PC-3 (cell line): Measurements from ENCODE around the gene SAMD8. TPM values are rescaled to one million over a fixed set of nuclear protein-coding genes. Genes with fewer than 3 reads are reported as not detected.
"Not testable (repeated sequence)": the region's sequence is repeated elsewhere in the genome, so short reads cannot be mapped to it uniquely, and the experiment has no call there.

Experiments
- ATAC-seq: fragments of 200-7000 bp; cut with Tn5 transposase; 2 replicates; pipeline ENCODE4 v1.9.1; 2020; ENCODE audit warnings: mild to moderate bottlenecking, moderate library complexity
- BruUV-seq: library from RNA; stranded (reverse); fragments of 400-500 nt; replicated peaks from 2 replicates; lab custom pipeline; 2021; lab: Mats Ljungman, UMichigan
- CTCF ChIA-PET: fragments of 300-600 bp; sonication (Branson Sonifier 250); formaldehyde crosslinking; loops from one replicate; lab custom pipeline; 2022; ENCODE audit warnings: antibody characterized with exemption; lab: Charles Lee
- POLR2A ChIA-PET: fragments of 300-600 bp; sonication (Branson Sonifier 250); formaldehyde crosslinking; loops from one replicate; lab custom pipeline; 2022; ENCODE audit warnings: antibody characterized with exemption; ENCODE audit not compliant: unreplicated experiment; lab: Charles Lee
- DNase-seq: peaks from one replicate; pipeline ENCODE4 v3.0.0-alpha.2; 2015
- H2AFZ ChIP-seq: fragments of 300-600 bp; sonication (generic); 2 replicates; pipeline ENCODE4 v1.6.0; 2016; ENCODE audit warnings: antibody characterized with exemption, low read length
- H3F3A ChIP-seq: fragments of 300-600 bp; sonication (generic); one replicate; pipeline ENCODE4 v1.6.0; 2017; ENCODE audit warnings: antibody characterized with exemption, low read length, control low read depth, mild to moderate bottlenecking; ENCODE audit not compliant: unreplicated experiment
- H3K27ac ChIP-seq: fragments of 300-600 bp; sonication (generic); 2 replicates; pipeline ENCODE4 v1.5.1; 2016; ENCODE audit warnings: mild to moderate bottlenecking, low read length
- H3K27me3 ChIP-seq: fragments of 300-600 bp; sonication (generic); 2 replicates; pipeline ENCODE4 v1.6.1; 2016; ENCODE audit warnings: low read length, mixed read lengths
- H3K36me3 ChIP-seq: fragments of 300-600 bp; sonication (generic); 2 replicates; pipeline ENCODE4 v1.6.1; 2016; ENCODE audit warnings: low read depth, mixed run types, low read length, mixed read lengths
- H3K4me1 ChIP-seq: fragments of 300-600 bp; sonication (generic); 2 replicates; pipeline ENCODE4 v1.5.1; 2016; ENCODE audit warnings: low read length; ENCODE audit not compliant: insufficient read depth
- H3K4me2 ChIP-seq: fragments of 300-600 bp; sonication (generic); 2 replicates; pipeline ENCODE4 v1.6.0; 2016; ENCODE audit warnings: low read length
- H3K4me3 ChIP-seq: fragments of 300-600 bp; sonication (generic); 2 replicates; pipeline ENCODE4 v1.5.1; 2016; ENCODE audit warnings: mild to moderate bottlenecking, low read length, mixed read lengths
- H3K79me2 ChIP-seq: fragments of 300-600 bp; sonication (generic); 2 replicates; pipeline ENCODE4 v1.6.1; 2017; ENCODE audit warnings: low read length, mixed read lengths
- H3K9ac ChIP-seq: fragments of 300-600 bp; sonication (generic); 2 replicates; pipeline ENCODE4 v1.6.0; 2016; ENCODE audit warnings: mild to moderate bottlenecking, low read length
- H3K9me2 ChIP-seq: fragments of 300-600 bp; sonication (generic); replicated peaks from 2 replicates; pipeline ENCODE4 v1.6.1; 2016; ENCODE audit warnings: mixed run types, low read length, mixed read lengths
- H3K9me3 ChIP-seq: fragments of 300-600 bp; sonication (generic); 2 replicates; pipeline ENCODE4 v1.6.1; 2016; ENCODE audit warnings: low read length, mixed read lengths
- H4K20me1 ChIP-seq: fragments of 300-600 bp; sonication (generic); 2 replicates; pipeline ENCODE4 v1.6.1; 2016; ENCODE audit warnings: low read length, mixed read lengths
- CTCF ChIP-seq: fragments of 300-600 bp; sonication (generic); conservative IDR thresholded peaks from 2 replicates; pipeline ENCODE4 v1.5.1; 2017; ENCODE audit warnings: antibody characterized with exemption, low read depth, mild to moderate bottlenecking, low read length
- EZH2 ChIP-seq: fragments of 300-600 bp; sonication (generic); IDR thresholded peaks from one replicate; pipeline ENCODE4 v1.6.1; 2017; ENCODE audit warnings: antibody characterized with exemption, mild to moderate bottlenecking, low read length; ENCODE audit not compliant: unreplicated experiment
- EZH2phosphoT487 ChIP-seq: fragments of 300-600 bp; sonication (generic); IDR thresholded peaks from 2 replicates; pipeline ENCODE4 v1.6.1; 2018; ENCODE audit warnings: mild to moderate bottlenecking, antibody characterized with exemption, low read length, borderline replicate concordance
- intact Hi-C: fragments of 100-400 bp; cut with micrococcal nuclease; formaldehyde crosslinking; loops from 2 replicates; pipeline ENCODE4 v1.9.0; 2023
- total RNA-seq: library from RNA; depleted of rRNA; stranded (reverse); fragments of >200 nt; gene quantifications from 2 replicates; pipeline ENCODE4 v1.2.3, GENCODE V29; 2014

SAMD8 gene
- total RNA-seq, 1 experiment from 2014 or later, result 47.4 TPM

DNA sequence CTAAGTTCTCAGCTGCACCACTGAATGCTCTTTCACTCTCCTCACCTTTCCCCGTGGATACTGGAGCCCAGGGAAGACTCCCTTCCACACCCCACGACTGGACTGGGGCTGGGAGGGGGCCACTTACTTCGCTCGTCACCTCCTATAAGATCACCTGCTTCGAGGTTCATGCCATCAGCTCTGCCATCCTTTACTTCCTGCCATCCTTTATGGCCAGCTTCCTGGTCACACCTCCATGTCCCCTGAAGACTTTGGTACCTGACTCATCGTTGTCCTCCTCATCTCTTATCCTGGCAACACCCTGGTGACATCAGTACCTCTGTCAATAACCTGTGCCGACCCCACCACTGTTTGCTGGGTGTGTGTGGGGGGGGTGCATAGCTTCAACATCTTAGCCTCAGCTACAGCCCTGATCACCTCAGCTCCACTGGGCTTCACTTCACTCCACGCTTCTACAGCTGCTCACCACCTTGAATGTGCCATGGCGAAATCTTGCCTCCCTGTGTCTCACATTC is 90.4 kb downstream of the SAMD8 start:
- Histone ChIP-seq H3K36me3 (no peaks in the 10 kb centered on the region), H3K27me3 (no peaks in the 10 kb centered on the region), H3F3A (no peaks in the 10 kb centered on the region), H3K9me3 (no peaks in the 10 kb centered on the region), H2AFZ (no peak overlapping the region), H3K9ac (no peak overlapping the region; the same call in 1 of the 2 replicates), H3K4me1 (peaks cover 26% of the 10 kb centered on the region), H3K9me2 (no peaks in the 10 kb centered on the region), H3K27ac (peak overlapping the region; percentile 21), H3K79me2 (no peaks in the 10 kb centered on the region), H4K20me1 (no peaks in the 10 kb centered on the region), H3K4me3 (no peak overlapping the region), H3K4me2 (peak overlapping the region; percentile 52)
- ChIA-PET CTCF (interaction anchor here (0.5 kb wide), 1 partner anchor 200 kb away, joined by 8 read pairs; no protein-coding TSS in a partner anchor), POLR2A (interaction anchor here (1.8 kb wide), 1 partner anchor 23 kb away, joined by 7 read pairs; no protein-coding TSS in a partner anchor)
- DNase-seq, result peak; percentile 71
- ATAC-seq, result peak; percentile 51
- intact Hi-C loops, result loop anchor here (1.0 kb wide), 1 partner anchor 10 kb away; no protein-coding TSS in a partner anchor
- no TSS peak for BruUV-seq
- TF ChIP-seq EZH2, result no peak
- no peak for TF ChIP-seq CTCF
- TF ChIP-seq EZH2phosphoT487, result no peak

- DNase-seq, result peak; percentile 86
- no peaks in the 10 kb centered on the region for H3K79me2 ChIP-seq
- intact Hi-C loops, result loop anchor here (1.0 kb wide), 1 partner anchor 10 kb away; no protein-coding TSS in a partner anchor
- no peaks in the 10 kb centered on the region for H3K9me3 ChIP-seq
- ATAC-seq, result peak; percentile 95
- no peak overlapping the region for H3K4me3 ChIP-seq
- peak overlapping the region; percentile 27 for H3K27ac ChIP-seq
- ChIA-PET CTCF (interaction anchor here (0.5 kb wide), 1 partner anchor 200 kb away, joined by 8 read pairs; no protein-coding TSS in a partner anchor), POLR2A (interaction anchor here (1.8 kb wide), 1 partner anchor 23 kb away, joined by 7 read pairs; no protein-coding TSS in a partner anchor)
- no peaks in the 10 kb centered on the region for H3K36me3 ChIP-seq
- H4K20me1 ChIP-seq, result no peaks in the 10 kb centered on the region
- peaks cover 26% of the 10 kb centered on the region for H3K4me1 ChIP-seq
- H3K4me2 ChIP-seq, result peak overlapping the region; percentile 52
- TF ChIP-seq CTCF (no peak), EZH2phosphoT487 (no peak), EZH2 (no peak)
- no peaks in the 10 kb centered on the region for H3F3A ChIP-seq
- H3K9me2 ChIP-seq, result no peaks in the 10 kb centered on the region
- TSS peak; percentile 66 for BruUV-seq
- peak overlapping the region; percentile 62 for H2AFZ ChIP-seq
- H3K27me3 ChIP-seq, result no peaks in the 10 kb centered on the region
- no peak overlapping the region; the same call in 1 of the 2 replicates for H3K9ac ChIP-seq
These were observed 91.0 kb downstream of the SAMD8 start for GRCh38 chr10:75202321-75203045.

- peak overlapping the region; percentile 27; the same call in 1 of the 2 replicates for H3K27ac ChIP-seq
- H3K4me2 ChIP-seq, result peak overlapping the region; percentile 52
- DNase-seq, H3K4me3 ChIP-seq, H3K36me3 ChIP-seq, H4K20me1 ChIP-seq, H3K27me3 ChIP-seq, H3K79me2 ChIP-seq, POLR2A ChIA-PET, H3K9me2 ChIP-seq, intact Hi-C loops, H3K9me3 ChIP-seq, H3F3A ChIP-seq, H3K9ac ChIP-seq: not testable (repeated sequence)
- peaks cover 31% of the 10 kb centered on the region for H3K4me1 ChIP-seq
- TSS peak; percentile 69 for BruUV-seq
- peak overlapping the region; percentile 62 for H2AFZ ChIP-seq
- CTCF ChIA-PET, result interaction anchor here (0.5 to 1.1 kb wide), 3 partner anchors 8 to 30 kb away, joined by 3 to 11 read pairs (median 5); no protein-coding TSS in a partner anchor
- peak; percentile 7 for ATAC-seq
These were observed 91.7 kb downstream of the SAMD8 start for GRCh38 chr10:75203046-75203620.
